C4-2B (cell line): ENCODE data around the gene COL2A1.

Experiments
- CTCF ChIP-seq: fragments of 450-650 bp; conservative IDR thresholded peaks from 2 replicates; pipeline ENCODE4 v1.5.1; 2017; ENCODE audit warnings: mild to moderate bottlenecking
- ZFX ChIP-seq: fragments of 450-650 bp; IDR thresholded peaks from 2 replicates; pipeline ENCODE4 v1.6.1; 2017

GRCh38 chr12:48031135-48031960 lies 27.1 kb upstream of the COL2A1 start:
- TF ChIP-seq CTCF (no peak), ZFX (no peak)
